Embryonic facial prominence (tissue), 1 donor: Measurements from ENCODE around the gene ILDR2.

Experiments used
- DNase-seq: peaks from one replicate; pipeline ENCODE4 v3.0.0-alpha.2; 2016; ENCODE audit errors: extremely low spot score

Gene ILDR2

GRCh38 chr1:166969074-166969677, 6.2 kb downstream of the ILDR2 start:
- no peak for DNase-seq

- no peak for DNase-seq
Observed at GRCh38 chr1:166960858-166961474, 14.4 kb downstream of the ILDR2 start.

GRCh38 chr1:166956872-166957271, 18.5 kb downstream of the ILDR2 start:
- no peak for DNase-seq

- no peak for DNase-seq
Observed at GRCh38 chr1:166956057-166956850, 19.1 kb downstream of the ILDR2 start.

- no peak for DNase-seq
Observed at GRCh38 chr1:166953491-166953890, 21.8 kb downstream of the ILDR2 start.

- no peak for DNase-seq
Observed at GRCh38 chr1:166952002-166952746, 23.2 kb downstream of the ILDR2 start.

GRCh38 chr1:166951050-166951449, 24.3 kb downstream of the ILDR2 start:
- DNase-seq, result no peak

- DNase-seq, result no peak
Observed at GRCh38 chr1:166950156-166950555, 25.2 kb downstream of the ILDR2 start.

GRCh38 chr1:166948856-166949350, 26.4 kb downstream of the ILDR2 start:
- no peak for DNase-seq

- DNase-seq, result no peak
Observed at GRCh38 chr1:166947398-166948043, 27.8 kb downstream of the ILDR2 start.

- DNase-seq, result no peak
Observed at GRCh38 chr1:166944186-166944967, 31.0 kb downstream of the ILDR2 start.

GRCh38 chr1:166939741-166940375, 35.5 kb downstream of the ILDR2 start:
- no peak for DNase-seq

GRCh38 chr1:166937962-166938361, 37.4 kb downstream of the ILDR2 start:
- DNase-seq, result no peak

GRCh38 chr1:166937329-166937728, 38.0 kb downstream of the ILDR2 start:
- DNase-seq, result no peak

- no peak for DNase-seq
Observed at GRCh38 chr1:166933633-166934032, 41.7 kb downstream of the ILDR2 start.

- no peak for DNase-seq
Observed at GRCh38 chr1:166933140-166933539, 42.2 kb downstream of the ILDR2 start.

- DNase-seq, result no peak
Observed at GRCh38 chr1:166929911-166930310, 45.4 kb downstream of the ILDR2 start.

GRCh38 chr1:166927701-166928100, 47.6 kb downstream of the ILDR2 start:
- no peak for DNase-seq

GRCh38 chr1:166925810-166926478, 49.4 kb downstream of the ILDR2 start:
- no peak for DNase-seq
